Astrocyte (in vitro differentiated cells and primary cell): Measurements from ENCODE around the gene PEX5L. TPM values are rescaled to one million over a fixed set of nuclear protein-coding genes. Genes with fewer than 3 reads are reported as not detected.
A peak's percentile ranks its signal among the peaks of the same experiment; 100 is the strongest.

Experiments
- DNase-seq: peaks from one replicate; pipeline ENCODE4 v3.0.0-alpha.2; 2010; ENCODE audit warnings: low read depth
- FAIRE-seq: peaks from 2 replicates; lab custom pipeline; 2011; peaks lifted over from hg19 to GRCh38; lab: Jason Lieb, UNC
- H2AFZ ChIP-seq: 2 replicates; pipeline ENCODE4 v1.6.0; 2012; ENCODE audit warnings: low read depth, low read length, inconsistent platforms
- H3K27ac ChIP-seq: 2 replicates; pipeline ENCODE4 v1.5.1; 2011; ENCODE audit warnings: low read depth, low read length, inconsistent platforms
- H3K27me3 ChIP-seq: 2 replicates; pipeline ENCODE4 v1.6.0; 2011; ENCODE audit warnings: low read length, inconsistent platforms; ENCODE audit not compliant: insufficient read depth
- H3K36me3 ChIP-seq: 2 replicates; pipeline ENCODE4 v1.5.1; 2011; ENCODE audit warnings: low read length, inconsistent platforms; ENCODE audit not compliant: insufficient read depth
- H3K4me1 ChIP-seq: 2 replicates; pipeline ENCODE4 v1.5.1; 2011; ENCODE audit warnings: low read length, inconsistent platforms; ENCODE audit not compliant: insufficient read depth
- H3K4me2 ChIP-seq: 2 replicates; pipeline ENCODE4 v1.6.0; 2012; ENCODE audit warnings: low read length, inconsistent platforms
- H3K4me3 ChIP-seq: 2 replicates; pipeline ENCODE4 v1.5.1; 2011; ENCODE audit warnings: low read depth, mild to moderate bottlenecking, low read length, inconsistent platforms; ENCODE audit not compliant: insufficient read depth
- H3K79me2 ChIP-seq: 2 replicates; pipeline ENCODE4 v1.6.0; 2012; ENCODE audit warnings: mild to moderate bottlenecking, low read length, inconsistent platforms; ENCODE audit not compliant: insufficient read depth
- H3K9ac ChIP-seq: 2 replicates; pipeline ENCODE4 v1.6.0; 2012; ENCODE audit warnings: mild to moderate bottlenecking, low read length, inconsistent platforms
- H3K9me3 ChIP-seq: 2 replicates; pipeline ENCODE4 v1.5.1; 2012; ENCODE audit warnings: low read depth, mild to moderate bottlenecking, low read length, inconsistent platforms; ENCODE audit not compliant: insufficient read depth
- H4K20me1 ChIP-seq: 2 replicates; pipeline ENCODE4 v1.6.0; 2012; ENCODE audit warnings: low read length, inconsistent platforms; ENCODE audit not compliant: insufficient read depth
- H3K27ac Mint-ChIP-seq: one replicate; pipeline ENCODE4 v1.8.0; 2021; ENCODE audit warnings: mild to moderate bottlenecking, mixed read lengths; ENCODE audit not compliant: unreplicated experiment
- H3K27me3 Mint-ChIP-seq: one replicate; pipeline ENCODE4 v1.8.0; 2021; ENCODE audit warnings: low read depth, mixed read lengths; ENCODE audit not compliant: unreplicated experiment
- H3K36me3 Mint-ChIP-seq: one replicate; pipeline ENCODE4 v1.8.0; 2021; ENCODE audit warnings: low read depth, mixed read lengths; ENCODE audit not compliant: unreplicated experiment
- H3K4me1 Mint-ChIP-seq: one replicate; pipeline ENCODE4 v1.8.0; 2021; ENCODE audit warnings: low read depth, mixed read lengths; ENCODE audit not compliant: unreplicated experiment
- H3K4me3 Mint-ChIP-seq: one replicate; pipeline ENCODE4 v1.8.0; 2021; ENCODE audit warnings: mild to moderate bottlenecking, moderate library complexity, mixed read lengths; ENCODE audit not compliant: unreplicated experiment
- H3K9me3 Mint-ChIP-seq: one replicate; pipeline ENCODE4 v1.8.0; 2021; ENCODE audit warnings: mild to moderate bottlenecking, mixed read lengths; ENCODE audit not compliant: unreplicated experiment
- EZH2 ChIP-seq: IDR thresholded peaks from 2 replicates; pipeline ENCODE4 v1.6.1; 2012; ENCODE audit warnings: mild to moderate bottlenecking, low read length, inconsistent platforms; ENCODE audit not compliant: insufficient read depth
- total RNA-seq: library from RNA; stranded (reverse); gene quantifications from 2 replicates; pipeline ENCODE4 v1.2.1, GENCODE V29; 2021
- TF ChIP-seq, protein P1 (sequence below): IDR thresholded peaks from 2 replicates; pipeline ENCODE4 v1.5.1; 2011; ENCODE audit warnings: low read depth, mild to moderate bottlenecking, inconsistent platforms, low read length, moderate library complexity; ENCODE audit not compliant: insufficient read depth

PEX5L gene
- total RNA-seq, 1 donor from 2014 or later = 0.43 TPM

DNA sequence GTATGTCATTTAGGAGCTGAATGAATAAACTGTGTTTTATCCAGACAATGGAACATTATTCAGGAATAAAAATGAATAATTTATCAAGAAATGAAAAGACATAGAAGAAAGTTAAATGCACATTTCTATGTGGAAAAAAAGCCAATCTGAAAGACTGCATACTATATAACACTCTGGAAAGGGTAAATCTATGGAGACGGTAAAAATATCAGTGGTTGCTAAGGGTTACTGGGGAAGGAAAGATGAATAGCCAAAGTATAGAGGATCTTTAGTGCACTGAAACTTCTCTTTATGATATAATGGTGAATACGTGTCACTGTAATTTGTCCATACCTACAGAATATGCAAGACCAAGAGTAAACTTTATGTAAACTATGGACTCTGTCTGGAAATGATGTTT is 46.0 kb upstream of the PEX5L start:
- Histone ChIP-seq H3K4me2 (no peak overlapping the region), H3K27me3 (no peaks in the 10 kb centered on the region), H4K20me1 (no peaks in the 10 kb centered on the region), H3K79me2 (no peaks in the 10 kb centered on the region), H3K36me3 (no peaks in the 10 kb centered on the region), H3K9me3 (no peaks in the 10 kb centered on the region), H3K4me1 (no peaks in the 10 kb centered on the region), H3K27ac (no peak overlapping the region), H3K4me3 (no peak overlapping the region), H2AFZ (no peak overlapping the region), H3K9ac (no peak overlapping the region)
- FAIRE-seq (no peak), DNase-seq (no peak)
- no peaks in the 10 kb centered on the region for H3K36me3 Mint-ChIP-seq
- TF ChIP-seq, protein P1, sequence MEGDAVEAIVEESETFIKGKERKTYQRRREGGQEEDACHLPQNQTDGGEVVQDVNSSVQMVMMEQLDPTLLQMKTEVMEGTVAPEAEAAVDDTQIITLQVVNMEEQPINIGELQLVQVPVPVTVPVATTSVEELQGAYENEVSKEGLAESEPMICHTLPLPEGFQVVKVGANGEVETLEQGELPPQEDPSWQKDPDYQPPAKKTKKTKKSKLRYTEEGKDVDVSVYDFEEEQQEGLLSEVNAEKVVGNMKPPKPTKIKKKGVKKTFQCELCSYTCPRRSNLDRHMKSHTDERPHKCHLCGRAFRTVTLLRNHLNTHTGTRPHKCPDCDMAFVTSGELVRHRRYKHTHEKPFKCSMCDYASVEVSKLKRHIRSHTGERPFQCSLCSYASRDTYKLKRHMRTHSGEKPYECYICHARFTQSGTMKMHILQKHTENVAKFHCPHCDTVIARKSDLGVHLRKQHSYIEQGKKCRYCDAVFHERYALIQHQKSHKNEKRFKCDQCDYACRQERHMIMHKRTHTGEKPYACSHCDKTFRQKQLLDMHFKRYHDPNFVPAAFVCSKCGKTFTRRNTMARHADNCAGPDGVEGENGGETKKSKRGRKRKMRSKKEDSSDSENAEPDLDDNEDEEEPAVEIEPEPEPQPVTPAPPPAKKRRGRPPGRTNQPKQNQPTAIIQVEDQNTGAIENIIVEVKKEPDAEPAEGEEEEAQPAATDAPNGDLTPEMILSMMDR = no peak
- no peak for TF ChIP-seq EZH2
- no peak overlapping the region for H3K27ac Mint-ChIP-seq
- H3K27me3 Mint-ChIP-seq = no peaks in the 10 kb centered on the region
- no peaks in the 10 kb centered on the region for H3K4me1 Mint-ChIP-seq
- no peaks in the 10 kb centered on the region for H3K9me3 Mint-ChIP-seq
- no peak overlapping the region for H3K4me3 Mint-ChIP-seq

DNA sequence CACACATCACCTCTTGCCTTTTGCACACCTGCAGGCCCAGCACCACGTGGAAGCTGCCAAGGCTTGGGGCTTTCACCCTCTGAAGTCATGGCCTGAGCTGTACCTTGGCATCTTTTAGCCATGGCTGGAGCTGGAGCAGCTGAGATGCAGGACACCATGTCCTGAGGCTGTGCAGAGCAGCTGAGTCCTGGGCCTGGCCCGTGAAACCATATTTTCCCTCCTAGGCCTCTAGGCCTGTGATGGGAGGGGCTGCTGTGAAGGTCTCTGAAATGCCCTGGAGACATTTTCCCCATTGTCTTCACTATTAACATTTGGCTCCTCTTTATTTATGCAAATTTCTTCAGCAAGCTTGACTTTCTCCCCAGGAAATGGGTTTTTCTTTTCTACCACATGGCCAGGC is 41.9 kb upstream of the PEX5L start:
- Mint-ChIP-seq H3K36me3 (no peaks in the 10 kb centered on the region), H3K27ac (no peak overlapping the region), H3K4me1 (no peaks in the 10 kb centered on the region), H3K9me3 (no peaks in the 10 kb centered on the region), H3K27me3 (no peaks in the 10 kb centered on the region), H3K4me3 (no peak overlapping the region)
- Histone ChIP-seq H2AFZ (no peak overlapping the region), H3K9me3 (no peaks in the 10 kb centered on the region), H3K4me1 (no peaks in the 10 kb centered on the region), H4K20me1 (no peaks in the 10 kb centered on the region), H3K27ac (no peak overlapping the region), H3K4me3 (no peak overlapping the region), H3K36me3 (no peaks in the 10 kb centered on the region), H3K4me2 (no peak overlapping the region), H3K79me2 (no peaks in the 10 kb centered on the region), H3K27me3 (no peaks in the 10 kb centered on the region), H3K9ac (no peak overlapping the region)
- DNase-seq (no peak), FAIRE-seq (no peak)
- TF ChIP-seq EZH2 = no peak
- TF ChIP-seq, protein P1 = no peak

DNA sequence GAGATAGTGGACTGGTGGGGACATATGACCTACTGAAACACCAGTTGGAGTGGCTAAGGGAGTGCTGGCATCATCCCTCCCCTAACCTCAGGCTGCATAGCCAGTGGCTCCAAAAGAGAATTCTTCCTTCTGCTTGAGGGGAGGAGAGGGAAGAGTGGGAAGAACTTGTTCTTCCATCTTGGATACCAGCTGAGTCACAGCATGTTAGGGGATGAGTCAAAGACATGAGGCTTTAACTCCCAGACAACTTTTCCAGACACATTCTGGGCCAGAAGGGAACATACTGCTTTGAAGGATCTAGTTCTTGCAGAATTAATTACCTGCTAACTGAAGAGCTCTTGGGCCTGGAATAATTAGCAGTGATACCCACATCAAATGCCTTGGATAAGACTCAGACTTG is 36.8 kb upstream of the PEX5L start:
- no peak overlapping the region for H2AFZ ChIP-seq
- H3K27me3 Mint-ChIP-seq = no peaks in the 10 kb centered on the region
- H3K36me3 ChIP-seq = no peaks in the 10 kb centered on the region
- H3K79me2 ChIP-seq = no peaks in the 10 kb centered on the region
- H3K4me3 ChIP-seq = no peak overlapping the region
- no peak for TF ChIP-seq EZH2
- TF ChIP-seq, protein P1 = no peak
- H3K4me2 ChIP-seq = no peak overlapping the region
- no peaks in the 10 kb centered on the region for H4K20me1 ChIP-seq
- H3K9me3 ChIP-seq = no peaks in the 10 kb centered on the region
- no peaks in the 10 kb centered on the region for H3K36me3 Mint-ChIP-seq
- no peak overlapping the region for H3K27ac ChIP-seq
- peak; percentile 13 for DNase-seq
- H3K4me1 Mint-ChIP-seq = peaks cover 2% of the 10 kb centered on the region
- no peaks in the 10 kb centered on the region for H3K4me1 ChIP-seq
- no peak for FAIRE-seq
- no peak overlapping the region for H3K9ac ChIP-seq
- H3K9me3 Mint-ChIP-seq = no peaks in the 10 kb centered on the region
- no peak overlapping the region for H3K4me3 Mint-ChIP-seq
- no peaks in the 10 kb centered on the region for H3K27me3 ChIP-seq
- H3K27ac Mint-ChIP-seq = peak overlapping the region; percentile 48
